Esophagus muscularis mucosa (tissue), 4 donors: ENCODE results near the gene SLCO2A1.

ENCODE experiments used
- EP300 ChIP-seq: sonication (generic); formaldehyde crosslinking; IDR thresholded peaks from one replicate; pipeline ENCODE4 v1.6.1; 2017; ENCODE audit warnings: antibody characterized with exemption
- POLR2A ChIP-seq: fragments of 450-650 bp; IDR thresholded peaks from one replicate; pipeline ENCODE4 v1.6.1; 2017; ENCODE audit warnings: antibody characterized with exemption, moderate library complexity, mild to moderate bottlenecking, low read depth
- POLR2AphosphoS5 ChIP-seq, 2 donors: sonication (generic); formaldehyde crosslinking; IDR thresholded peaks; one replicate each; pipeline ENCODE4 v1.6.1; 2017; ENCODE audit warnings: antibody characterized with exemption in 2 of 2
- TF ChIP-seq, protein P1 (sequence below), 3 experiments: fragments of 200-600 bp in 2 of 3; fragments of 450-650 bp in 1 of 3; sonication (generic) in 2 of 3; IDR thresholded peaks; one replicate each; pipeline ENCODE4 v1.5.1; 2017 to 2019; ENCODE audit warnings: antibody characterized with exemption in 3 of 3, mild to moderate bottlenecking in 2 of 3, moderate library complexity in 1 of 3

DNA sequence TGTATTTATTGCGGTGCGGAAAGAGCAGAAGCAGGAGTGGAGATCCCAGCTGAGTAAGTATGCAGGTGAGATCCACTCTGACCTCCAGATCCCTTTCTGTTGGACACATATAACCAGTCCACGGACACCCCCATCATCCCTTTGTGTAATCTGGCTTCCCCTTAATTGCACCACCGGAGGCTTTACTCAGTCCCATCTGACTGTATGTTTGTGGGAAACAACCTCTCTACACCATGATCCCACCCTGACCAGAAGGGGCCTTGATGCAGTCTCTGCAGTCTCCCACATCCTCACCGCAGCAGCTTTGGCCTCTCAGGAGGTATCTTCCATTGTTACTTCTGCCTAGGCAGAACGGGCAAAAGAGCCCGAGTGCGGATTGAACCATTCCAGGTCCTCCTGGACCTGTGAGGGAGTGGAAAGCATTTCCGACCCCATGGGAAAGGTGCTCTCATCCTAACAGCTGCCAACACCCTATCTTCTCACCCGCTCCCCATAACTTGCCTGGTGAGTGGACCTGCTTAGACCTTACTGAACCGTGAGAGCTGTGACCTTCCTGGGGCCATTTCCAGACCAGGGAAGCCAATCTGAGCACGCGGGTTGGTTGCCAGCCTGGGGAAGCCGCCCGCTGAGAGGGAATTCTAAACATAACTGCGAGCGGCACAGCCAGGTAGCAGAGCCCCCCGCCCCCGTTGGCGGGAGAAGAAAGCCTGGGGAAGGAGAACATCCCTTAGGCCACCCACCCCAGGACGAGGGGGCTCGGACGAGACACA, 1.1 kb downstream of the SLCO2A1 start:
- no peak for TF ChIP-seq POLR2AphosphoS5 (IDR thresholded peaks at IDR 0.05)
- no peak for TF ChIP-seq POLR2A
- TF ChIP-seq, protein P1, sequence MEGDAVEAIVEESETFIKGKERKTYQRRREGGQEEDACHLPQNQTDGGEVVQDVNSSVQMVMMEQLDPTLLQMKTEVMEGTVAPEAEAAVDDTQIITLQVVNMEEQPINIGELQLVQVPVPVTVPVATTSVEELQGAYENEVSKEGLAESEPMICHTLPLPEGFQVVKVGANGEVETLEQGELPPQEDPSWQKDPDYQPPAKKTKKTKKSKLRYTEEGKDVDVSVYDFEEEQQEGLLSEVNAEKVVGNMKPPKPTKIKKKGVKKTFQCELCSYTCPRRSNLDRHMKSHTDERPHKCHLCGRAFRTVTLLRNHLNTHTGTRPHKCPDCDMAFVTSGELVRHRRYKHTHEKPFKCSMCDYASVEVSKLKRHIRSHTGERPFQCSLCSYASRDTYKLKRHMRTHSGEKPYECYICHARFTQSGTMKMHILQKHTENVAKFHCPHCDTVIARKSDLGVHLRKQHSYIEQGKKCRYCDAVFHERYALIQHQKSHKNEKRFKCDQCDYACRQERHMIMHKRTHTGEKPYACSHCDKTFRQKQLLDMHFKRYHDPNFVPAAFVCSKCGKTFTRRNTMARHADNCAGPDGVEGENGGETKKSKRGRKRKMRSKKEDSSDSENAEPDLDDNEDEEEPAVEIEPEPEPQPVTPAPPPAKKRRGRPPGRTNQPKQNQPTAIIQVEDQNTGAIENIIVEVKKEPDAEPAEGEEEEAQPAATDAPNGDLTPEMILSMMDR (IDR thresholded peaks at IDR 0.05), result no peak
- TF ChIP-seq EP300, result no peak
